Mesenchymal stem cell (in vitro differentiated cells and primary cell): ENCODE results near the gene EFNA5.

Experiments used
- DNase-seq: peaks from one replicate; pipeline ENCODE4 v3.0.0-alpha.2; 2013
- H2AFZ ChIP-seq: one replicate; pipeline ENCODE4 v1.6.1; 2013; ENCODE audit warnings: low read depth, mild to moderate bottlenecking, control low read depth, inconsistent platforms, low read length, moderate library complexity
- H2AK5ac ChIP-seq: 2 replicates; pipeline ENCODE4 v1.6.1; 2013; ENCODE audit warnings: low read length, moderate library complexity, mild to moderate bottlenecking, inconsistent platforms; ENCODE audit not compliant: severe bottlenecking
- H2BK120ac ChIP-seq: one replicate; pipeline ENCODE4 v1.6.1; 2013; ENCODE audit warnings: low read depth, mild to moderate bottlenecking, inconsistent platforms, low read length, moderate library complexity
- H2BK12ac ChIP-seq, 2 experiments: one replicate each; pipeline ENCODE4 v1.6.1; 2013; ENCODE audit warnings: inconsistent platforms in 2 of 2, low read length in 2 of 2, mild to moderate bottlenecking in 2 of 2, moderate library complexity in 2 of 2, control low read depth in 1 of 2
- H2BK15ac ChIP-seq: one replicate; pipeline ENCODE4 v1.6.1; 2013; ENCODE audit warnings: mild to moderate bottlenecking, low read depth, inconsistent platforms; ENCODE audit not compliant: poor library complexity, severe bottlenecking
- H2BK5ac ChIP-seq: 2 replicates; pipeline ENCODE4 v1.6.1; 2013; ENCODE audit warnings: low read depth, mild to moderate bottlenecking, low read length, control low read depth, inconsistent platforms; ENCODE audit not compliant: poor library complexity, severe bottlenecking
- H3K14ac ChIP-seq, 2 experiments: one replicate each; pipeline ENCODE4 v1.6.1; 2013; ENCODE audit warnings: inconsistent platforms in 2 of 2, low read length in 2 of 2, control low read depth in 1 of 2, mild to moderate bottlenecking in 1 of 2, moderate library complexity in 1 of 2
- H3K18ac ChIP-seq, 2 experiments: one replicate each; pipeline ENCODE4 v1.6.1; 2013; ENCODE audit warnings: inconsistent platforms in 2 of 2, low read length in 2 of 2, control low read depth in 1 of 2, low read depth in 1 of 2, mild to moderate bottlenecking in 1 of 2
- H3K23ac ChIP-seq, 2 experiments: one replicate each; pipeline ENCODE4 v1.6.1; 2013; ENCODE audit warnings: inconsistent platforms in 2 of 2, low read length in 2 of 2, mild to moderate bottlenecking in 2 of 2, moderate library complexity in 2 of 2, control low read depth in 1 of 2
- H3K27ac ChIP-seq: 2 replicates; pipeline ENCODE4 v1.5.1; 2013; ENCODE audit warnings: mild to moderate bottlenecking, moderate library complexity, low read length, control low read depth, inconsistent platforms; ENCODE audit not compliant: poor library complexity, severe bottlenecking
- H3K27me3 ChIP-seq, 2 experiments: 2 replicates each; pipeline versions ENCODE4 v1.6.1 to v1.7.0; 2013; ENCODE audit warnings: low read length in 2 of 2, mild to moderate bottlenecking in 2 of 2, moderate library complexity in 2 of 2, control low read depth in 1 of 2, inconsistent platforms in 1 of 2; ENCODE audit not compliant: control insufficient read depth in 1 of 2, insufficient read depth in 1 of 2
- H3K36me3 ChIP-seq, 2 experiments: 2 replicates each; pipeline versions ENCODE4 v1.6.1 to v1.7.0; 2013; ENCODE audit warnings: low read length in 2 of 2, control low read depth in 1 of 2, inconsistent platforms in 1 of 2, low read depth in 1 of 2, mild to moderate bottlenecking in 1 of 2; ENCODE audit not compliant: insufficient read depth in 2 of 2, control insufficient read depth in 1 of 2
- H3K4ac ChIP-seq, 2 experiments: one replicate each; pipeline ENCODE4 v1.6.1; 2013; ENCODE audit warnings: inconsistent platforms in 2 of 2, low read length in 2 of 2, mild to moderate bottlenecking in 2 of 2, moderate library complexity in 2 of 2, control low read depth in 1 of 2, low read depth in 1 of 2
- H3K4me1 ChIP-seq: 2 replicates; pipeline ENCODE4 v1.6.1; 2013; ENCODE audit warnings: low read depth, low read length, control low read depth; ENCODE audit not compliant: control insufficient read depth, insufficient read depth
- H3K4me2 ChIP-seq: 2 replicates; pipeline ENCODE4 v1.6.1; 2013; ENCODE audit warnings: low read length, mild to moderate bottlenecking, inconsistent platforms; ENCODE audit not compliant: poor library complexity, severe bottlenecking
- H3K4me3 ChIP-seq, 2 experiments: 2 replicates each; pipeline versions ENCODE4 v1.5.1 to v1.7.0; 2013; ENCODE audit warnings: low read length in 2 of 2, mild to moderate bottlenecking in 2 of 2, control low read depth in 1 of 2, low read depth in 1 of 2; ENCODE audit not compliant: insufficient read depth in 1 of 2
- H3K79me1 ChIP-seq: replicated peaks from 2 replicates; pipeline ENCODE4 v1.6.1; 2013; ENCODE audit warnings: mild to moderate bottlenecking, control low read depth, low read length, inconsistent platforms; ENCODE audit not compliant: poor library complexity, severe bottlenecking
- H3K9ac ChIP-seq: 2 replicates; pipeline ENCODE4 v1.7.0; 2013; ENCODE audit warnings: mild to moderate bottlenecking, low read length, moderate library complexity
- H3K9me3 ChIP-seq: 2 replicates; pipeline ENCODE4 v1.7.0; 2013; ENCODE audit warnings: mild to moderate bottlenecking, low read length; ENCODE audit not compliant: control insufficient read depth
- H4K8ac ChIP-seq: one replicate; pipeline ENCODE4 v1.6.1; 2013; ENCODE audit warnings: inconsistent platforms, mild to moderate bottlenecking, low read length, moderate library complexity
- H4K91ac ChIP-seq: one replicate; pipeline ENCODE4 v1.6.1; 2013; ENCODE audit warnings: mild to moderate bottlenecking, low read length, inconsistent platforms
- WGBS: methylation state at CpG from one replicate; pipeline ENCODE4 v1.1.7; 2013; ENCODE audit warnings: mixed read lengths; 5-methylcytosine and 5-hydroxymethylcytosine counted together

The EFNA5 gene

GRCh38 chr5:107451028-107451427 is 219.7 kb downstream of the EFNA5 start:
- Histone ChIP-seq H2BK5ac (no peak overlapping the region), H3K4ac (no peak overlapping the region), H3K36me3 (no peaks in the 10 kb centered on the region), H3K79me1 (peaks cover 11% of the 10 kb centered on the region), H3K18ac (no peak overlapping the region), H3K14ac (no peak overlapping the region), H2AK5ac (no peak overlapping the region), H2BK120ac (no peak overlapping the region), H3K27ac (no peak overlapping the region), H4K91ac (no peak overlapping the region), H2AFZ (no peak overlapping the region), H4K8ac (no peak overlapping the region), H3K4me2 (no peak overlapping the region), H3K4me3 (no peak overlapping the region), H2BK15ac (no peak overlapping the region), H3K27me3 (no peaks in the 10 kb centered on the region), H3K9me3 (no peaks in the 10 kb centered on the region), H3K9ac (no peak overlapping the region), H2BK12ac (no peak overlapping the region), H3K4me1 (peaks cover 3% of the 10 kb centered on the region), H3K23ac (no peak overlapping the region)
- 100% methylated on average over 1 of the region's 3 CpGs for WGBS
- DNase-seq: no peak

- no peak for DNase-seq
- Histone ChIP-seq H3K23ac (no peak overlapping the region), H4K8ac (no peak overlapping the region), H2AK5ac (no peak overlapping the region), H3K27ac (no peak overlapping the region), H3K4me2 (no peak overlapping the region), H3K4ac (no peak overlapping the region), H3K4me3 (no peak overlapping the region), H2BK12ac (no peak overlapping the region), H2BK15ac (no peak overlapping the region), H2AFZ (no peak overlapping the region), H2BK5ac (no peak overlapping the region), H3K9ac (no peak overlapping the region), H3K18ac (no peak overlapping the region), H3K79me1 (peaks cover 11% of the 10 kb centered on the region), H3K4me1 (peaks cover 2% of the 10 kb centered on the region), H3K9me3 (no peaks in the 10 kb centered on the region), H3K27me3 (no peaks in the 10 kb centered on the region), H2BK120ac (no peak overlapping the region), H3K14ac (no peak overlapping the region), H3K36me3 (no peaks in the 10 kb centered on the region), H4K91ac (no peak overlapping the region)
- 69% methylated on average over 2 of the region's 3 CpGs for WGBS
Measured at GRCh38 chr5:107450531-107450930, 220.2 kb downstream of the EFNA5 start.

GRCh38 chr5:107449369-107449768 is 221.4 kb downstream of the EFNA5 start:
- Histone ChIP-seq H2BK15ac (no peak overlapping the region), H2AFZ (no peak overlapping the region), H4K91ac (no peak overlapping the region), H3K14ac (no peak overlapping the region), H2BK12ac (no peak overlapping the region), H4K8ac (no peak overlapping the region), H3K4me3 (no peak overlapping the region), H3K4me2 (no peak overlapping the region), H3K27ac (no peak overlapping the region), H3K4ac (no peak overlapping the region), H3K18ac (no peak overlapping the region), H3K36me3 (no peaks in the 10 kb centered on the region), H2AK5ac (no peak overlapping the region), H3K27me3 (no peaks in the 10 kb centered on the region), H3K9ac (no peak overlapping the region), H3K9me3 (no peaks in the 10 kb centered on the region), H2BK5ac (no peak overlapping the region), H3K79me1 (peaks cover 11% of the 10 kb centered on the region), H2BK120ac (no peak overlapping the region), H3K23ac (no peak overlapping the region), H3K4me1 (no peaks in the 10 kb centered on the region)
- no peak for DNase-seq
- 98% methylated on average over 3 of the region's 3 CpGs for WGBS

- H3K4me3 ChIP-seq: no peak overlapping the region
- 86% methylated on average over 6 of the region's 6 CpGs for WGBS
- no peak overlapping the region for H2AFZ ChIP-seq
- no peak overlapping the region for H3K27ac ChIP-seq
- H3K4ac ChIP-seq: no peak overlapping the region
- no peak overlapping the region for H3K9ac ChIP-seq
- H3K23ac ChIP-seq: no peak overlapping the region
- H3K18ac ChIP-seq: no peak overlapping the region
- no peak overlapping the region for H2BK12ac ChIP-seq
- no peak overlapping the region for H3K4me2 ChIP-seq
- peaks cover 17% of the 10 kb centered on the region for H3K79me1 ChIP-seq
- H3K14ac ChIP-seq: no peak overlapping the region
- H2BK5ac ChIP-seq: no peak overlapping the region
- no peak overlapping the region for H4K8ac ChIP-seq
- DNase-seq: no peak
- no peaks in the 10 kb centered on the region for H3K27me3 ChIP-seq
- no peak overlapping the region for H2BK120ac ChIP-seq
- H3K4me1 ChIP-seq: no peaks in the 10 kb centered on the region
- H3K36me3 ChIP-seq: no peaks in the 10 kb centered on the region
- no peaks in the 10 kb centered on the region for H3K9me3 ChIP-seq
- no peak overlapping the region for H2AK5ac ChIP-seq
- H2BK15ac ChIP-seq: no peak overlapping the region
- no peak overlapping the region for H4K91ac ChIP-seq
Measured at GRCh38 chr5:107447587-107447986, 223.2 kb downstream of the EFNA5 start.
